A549 (cell line): ENCODE data around the gene FAT1. TPM values are rescaled to one million over a fixed set of nuclear protein-coding genes. Genes with fewer than 3 reads are reported as not detected.

Experiments used
- ATAC-seq, 2 experiments: fragments of 200-7000 bp in 1 of 2; fragments of >200 bp in 1 of 2; cut with Nextera tagmentation in 1 of 2; cut with Tn5 transposase in 1 of 2; 3 replicates each; pipeline versions ENCODE4 v1.8.0 to v1.9.1; 2018 to 2020; ENCODE audit warnings: mild to moderate bottlenecking in 1 of 2, moderate library complexity in 1 of 2
- CTCF ChIA-PET: fragments of 300-600 bp; sonication (Branson Sonifier 250); formaldehyde crosslinking; extraction: SDS; loops from one replicate; lab custom pipeline; 2021; ENCODE audit warnings: antibody characterized with exemption, inconsistent platforms; lab: Yijun Ruan, JAX
- POLR2A ChIA-PET: fragments of 350-600 bp; formaldehyde crosslinking; extraction: SDS; loops from one replicate; lab custom pipeline; 2021; ENCODE audit warnings: antibody characterized with exemption, inconsistent platforms; lab: Yijun Ruan, JAX
- DNase-seq, 2 experiments: peaks; one replicate each; pipeline versions ENCODE4 v3.0.0 to v3.0.0-alpha.2; 2011 to 2016; ENCODE audit warnings: low read depth in 1 of 2, low spot score in 1 of 2
- FAIRE-seq: peaks from 2 replicates; lab custom pipeline; 2011; peaks lifted over from hg19 to GRCh38; lab: Jason Lieb, UNC
- H3K27ac ChIP-seq, 2 experiments: fragments of >200 bp; sonication (Bioruptor Twin); formaldehyde crosslinking; 3 replicates each; pipeline ENCODE4 v1.5.1; 2016 to 2017
- H3K4me1 ChIP-seq: fragments of >200 bp; sonication (Bioruptor Twin); formaldehyde crosslinking; 3 replicates; pipeline ENCODE4 v1.6.1; 2016
- H3K4me2 ChIP-seq: fragments of >200 bp; sonication (Bioruptor Twin); formaldehyde crosslinking; 3 replicates; pipeline ENCODE4 v1.6.1; 2016
- H3K4me3 ChIP-seq: fragments of >200 bp; sonication (Bioruptor Twin); formaldehyde crosslinking; 3 replicates; pipeline ENCODE4 v1.5.1; 2016
- H3K9me3 ChIP-seq: fragments of >200 bp; sonication (Bioruptor Twin); formaldehyde crosslinking; 3 replicates; pipeline ENCODE4 v1.6.1; 2016
- BCL3 ChIP-seq: fragments of >200 bp; sonication (Bioruptor Twin); formaldehyde crosslinking; IDR thresholded peaks from 3 replicates; pipeline ENCODE4 v1.6.1; 2016
- BHLHE40 ChIP-seq: IDR thresholded peaks from 2 replicates; pipeline ENCODE4 v1.6.1; 2012; ENCODE audit warnings: low read depth, low read length, inconsistent platforms
- E2F6 ChIP-seq: IDR thresholded peaks from 2 replicates; pipeline ENCODE4 v1.6.1; 2012; ENCODE audit warnings: low read depth, borderline replicate concordance
- EHF ChIP-seq: fragments of 250-450 bp; sonication (Bioruptor Pico); IDR thresholded peaks from 2 replicates; pipeline ENCODE4 v1.5.0; 2020; ENCODE audit warnings: mild to moderate bottlenecking
- EHMT2 ChIP-seq: fragments of 200-600 bp; sonication (generic); IDR thresholded peaks from 2 replicates; pipeline ENCODE4 v1.6.1; 2016; ENCODE audit warnings: antibody characterized with exemption, low read depth, mild to moderate bottlenecking, moderate library complexity
- ELK1 ChIP-seq: fragments of 150-350 bp; IDR thresholded peaks from 2 replicates; pipeline ENCODE4 v1.6.1; 2014; ENCODE audit warnings: low read depth, mild to moderate bottlenecking, low read length
- EP300 ChIP-seq, 2 experiments: fragments of >200 bp; sonication (Bioruptor Twin); formaldehyde crosslinking; IDR thresholded peaks; 2 replicates in 1 of 2; 3 replicates in 1 of 2; pipeline ENCODE4 v1.6.1; 2016 to 2017
- ESRRA ChIP-seq: fragments of 150-350 bp; IDR thresholded peaks from 2 replicates; pipeline ENCODE4 v1.6.1; 2014; ENCODE audit warnings: mild to moderate bottlenecking, low read length, borderline replicate concordance
- FOSB ChIP-seq: fragments of 250-450 bp; sonication (Bioruptor Pico); IDR thresholded peaks from 2 replicates; pipeline ENCODE4 v1.5.0; 2020; ENCODE audit warnings: mild to moderate bottlenecking, moderate library complexity
- FOSL2 ChIP-seq, 2 experiments: fragments of 450-650 bp in 1 of 2; fragments of >200 bp in 1 of 2; sonication (Bioruptor Twin) in 1 of 2; formaldehyde crosslinking; IDR thresholded peaks; 2 replicates each; pipeline versions ENCODE4 v1.5.0 to v1.6.1; 2016 to 2020; ENCODE audit warnings: mild to moderate bottlenecking in 1 of 2, moderate library complexity in 1 of 2
- FOXS1 ChIP-seq: fragments of 250-450 bp; sonication (Bioruptor Pico); IDR thresholded peaks from 2 replicates; pipeline ENCODE4 v1.5.0; 2020; ENCODE audit warnings: mild to moderate bottlenecking, moderate library complexity
- GATA3 ChIP-seq: IDR thresholded peaks from 2 replicates; pipeline ENCODE4 v1.6.1; 2012; ENCODE audit warnings: borderline replicate concordance
- HDAC2 ChIP-seq: fragments of 200-600 bp; sonication (generic); IDR thresholded peaks from 2 replicates; pipeline ENCODE4 v1.6.1; 2016
- HEYL ChIP-seq: fragments of 250-450 bp; sonication (Bioruptor Pico); IDR thresholded peaks from 2 replicates; pipeline ENCODE4 v1.8.0; 2021; ENCODE audit warnings: mild to moderate bottlenecking, moderate library complexity
- HMGXB4 ChIP-seq: fragments of 250-450 bp; sonication (Bioruptor Pico); IDR thresholded peaks from 2 replicates; pipeline ENCODE4 v1.5.0; 2021; ENCODE audit warnings: mild to moderate bottlenecking, moderate library complexity, borderline replicate concordance
- HOXB13 ChIP-seq: fragments of 250-450 bp; sonication (Bioruptor Pico); IDR thresholded peaks from 2 replicates; pipeline ENCODE4 v1.5.0; 2020; ENCODE audit warnings: low read depth, mild to moderate bottlenecking, moderate library complexity
- JUN ChIP-seq, 2 experiments: fragments of >200 bp; sonication (Bioruptor Twin); formaldehyde crosslinking; IDR thresholded peaks; 2 replicates in 1 of 2; 3 replicates in 1 of 2; pipeline ENCODE4 v1.6.1; 2016 to 2017
- JUNB ChIP-seq: fragments of >200 bp; sonication (Bioruptor Twin); formaldehyde crosslinking; IDR thresholded peaks from 2 replicates; pipeline ENCODE4 v1.6.1; 2016
- KDM1A ChIP-seq: fragments of 200-600 bp; sonication (generic); IDR thresholded peaks from 2 replicates; pipeline ENCODE4 v1.6.1; 2016; ENCODE audit warnings: low read depth, mild to moderate bottlenecking
- MAFK ChIP-seq: fragments of 450-650 bp; IDR thresholded peaks from 2 replicates; pipeline ENCODE4 v1.6.1; 2014; ENCODE audit not compliant: partially characterized antibody
- MAZ ChIP-seq: fragments of 150-350 bp; IDR thresholded peaks from 2 replicates; pipeline ENCODE4 v1.6.1; 2014; ENCODE audit warnings: antibody characterized with exemption, low read depth, low read length, borderline replicate concordance
- NFE2L2 ChIP-seq: fragments of 150-350 bp; conservative IDR thresholded peaks from 2 replicates; pipeline ENCODE4 v1.6.1; 2014; ENCODE audit warnings: low read length
- NR3C1 ChIP-seq: fragments of >200 bp; sonication (Bioruptor Twin); formaldehyde crosslinking; IDR thresholded peaks from 3 replicates; pipeline ENCODE4 v1.6.1; 2017
- PHF8 ChIP-seq: fragments of 200-600 bp; sonication (generic); IDR thresholded peaks from 2 replicates; pipeline ENCODE4 v1.6.1; 2016; ENCODE audit warnings: low read depth, mild to moderate bottlenecking, antibody characterized with exemption, moderate library complexity, borderline replicate concordance
- POLR2A ChIP-seq: IDR thresholded peaks from 2 replicates; pipeline ENCODE4 v1.6.1; 2012; ENCODE audit warnings: mild to moderate bottlenecking, low read length
- RARB ChIP-seq: fragments of 250-450 bp; sonication (Bioruptor Pico); IDR thresholded peaks from 2 replicates; pipeline ENCODE4 v1.8.0; 2021; ENCODE audit warnings: mild to moderate bottlenecking, moderate library complexity
- RCOR1 ChIP-seq: fragments of 150-350 bp; IDR thresholded peaks from 2 replicates; pipeline ENCODE4 v1.6.1; 2014; ENCODE audit warnings: antibody characterized with exemption, low read length, low read depth
- RFX5 ChIP-seq: fragments of 450-650 bp; IDR thresholded peaks from 2 replicates; pipeline ENCODE4 v1.7.1; 2014; ENCODE audit warnings: antibody characterized with exemption, mild to moderate bottlenecking, moderate library complexity
- ZSCAN20 ChIP-seq: fragments of 250-450 bp; sonication (Bioruptor Pico); IDR thresholded peaks from 2 replicates; pipeline ENCODE4 v1.8.0; 2022; ENCODE audit warnings: mild to moderate bottlenecking, moderate library complexity
- WGBS: methylation state at CpG from one replicate; pipeline ENCODE4 v1.1.6; 2017; ENCODE audit errors: missing lambda C conversion rate; 5-methylcytosine and 5-hydroxymethylcytosine counted together
- polyA plus RNA-seq, 4 experiments: library from polyadenylated mRNA; depleted of rRNA in 3 of 4; stranded (reverse); fragments of >200 nt; fragmentation: RNase III in 1 of 4; extraction: RNeasy Plus Mini Kit Qiagen cat#74134 plus additional on column Dnase treatment in 1 of 4; gene quantifications; 2 replicates in 3 of 4; 3 replicates in 1 of 4; pipeline ENCODE4 v1.2.3, GENCODE V29; 2011 to 2017

The FAT1 gene
- polyA plus RNA-seq, 2 of the 4 experiments (the other 2 are of a cell fraction), result 62.2 to 177 TPM

- H3K27ac ChIP-seq, result peak overlapping the region; percentile 77 to 91
- H3K4me1 ChIP-seq, result peaks cover 86% of the 10 kb centered on the region
- no peaks in the 10 kb centered on the region for H3K9me3 ChIP-seq
- ChIA-PET CTCF (interaction anchor here (0.9 to 2.3 kb wide), 6 partner anchors 9 to 547 kb away, joined by 3 to 5 read pairs (median 3); partner anchors contain the start of gene FAT1), POLR2A (interaction anchor here (0.5 to 0.6 kb wide), 3 partner anchors 31 to 88 kb away, joined by 3 read pairs; no protein-coding TSS in a partner anchor)
- FAIRE-seq (no peak), ATAC-seq (peak; percentile 81 to 82), DNase-seq (peak; percentile 31 to 73)
- peak overlapping the region; percentile 88 for H3K4me2 ChIP-seq
- TF ChIP-seq FOSL2 (IDR thresholded peaks at IDR 0.05), result peak; percentile 57; the same call in 1 of the 2 replicates
- peak; percentile 76 for TF ChIP-seq FOSL2 (CRISPR knock-in tag; IDR thresholded peaks at IDR 0.05)
- TF ChIP-seq GATA3, result peak; percentile 76; the same call in 1 of the 2 replicates
- TF ChIP-seq JUNB, result peak; percentile 52
- no peak for TF ChIP-seq RCOR1
- TF ChIP-seq HOXB13, result no peak
- TF ChIP-seq JUN (IDR thresholded peaks at IDR 0.05), result peak in 1 of 2 experiments; percentile 29; a peak in 1 of 5 replicates
- no peak for TF ChIP-seq ESRRA
- TF ChIP-seq HDAC2, result no peak
- peak; percentile 47 for TF ChIP-seq MAFK
- TF ChIP-seq EHMT2, result no peak
- TF ChIP-seq PHF8, result no peak
- TF ChIP-seq POLR2A, result no peak
- WGBS, result 3% methylated on average over 2 of the region's 2 CpGs
- H3K4me3 ChIP-seq, result peak overlapping the region; percentile 22; the same call in 2 of the 3 replicates
These were observed 37.9 kb downstream of the FAT1 start for GRCh38 chr4:186685767-186686183.

- Histone ChIP-seq H3K27ac (peak overlapping the region; percentile 77 to 91), H3K9me3 (no peaks in the 10 kb centered on the region), H3K4me3 (peak overlapping the region; percentile 22), H3K4me2 (peak overlapping the region; percentile 88), H3K4me1 (peaks cover 85% of the 10 kb centered on the region)
- CTCF ChIA-PET, result interaction anchor here (1.1 kb wide), 1 partner anchor 15 kb away, joined by 3 read pairs; no protein-coding TSS in a partner anchor
- POLR2A ChIA-PET, result interaction anchor here (0.5 kb wide), 1 partner anchor 89 kb away, joined by 3 read pairs; no protein-coding TSS in a partner anchor
- ATAC-seq (peak; percentile 31 to 45; a peak in 3 of 6 replicates), FAIRE-seq (peak; percentile 51), DNase-seq (no peak)
- 5% methylated on average over 5 of the region's 5 CpGs for WGBS
- TF ChIP-seq GATA3 (peak; percentile 57; the same call in 1 of the 2 replicates), EP300 (IDR thresholded peaks at IDR 0.05) (0 out of 5 replicates have a peak, but pooled peaks of 1 of the 2 experiments have one; percentile 21), NR3C1 (no peak)
These were observed 38.8 kb downstream of the FAT1 start for GRCh38 chr4:186684889-186685309.

- WGBS, result 73% methylated on average over 12 of the region's 12 CpGs
- Histone ChIP-seq H3K9me3 (no peaks in the 10 kb centered on the region), H3K27ac (peak overlapping the region; percentile 77 to 91), H3K4me2 (peak overlapping the region; percentile 88), H3K4me1 (peaks cover 85% of the 10 kb centered on the region), H3K4me3 (peak overlapping the region; percentile 22; the same call in 1 of the 3 replicates)
- FAIRE-seq (no peak), DNase-seq (no peak), ATAC-seq (no peak)
- ChIA-PET POLR2A (no interaction called here), CTCF (no interaction called here)
- TF ChIP-seq KDM1A (no peak), RFX5 (no peak), BHLHE40 (no peak), NFE2L2 (no peak), ELK1 (no peak), HEYL (CRISPR knock-in tag) (no peak), HMGXB4 (no peak), ZSCAN20 (no peak), BCL3 (no peak), FOSB (CRISPR knock-in tag) (no peak), MAZ (no peak), EHF (CRISPR knock-in tag) (no peak), HDAC2 (no peak), E2F6 (no peak), FOXS1 (CRISPR knock-in tag) (no peak), FOSL2 (IDR thresholded peaks at IDR 0.05) (no peak), FOSL2 (CRISPR knock-in tag; IDR thresholded peaks at IDR 0.05) (no peak), RARB (CRISPR knock-in tag) (no peak), EP300 (IDR thresholded peaks at IDR 0.05) (no peak)
These were observed 39.4 kb downstream of the FAT1 start for GRCh38 chr4:186684220-186684619.
